Glutamatergic neuron (in vitro differentiated cells): ENCODE data around the gene IL31RA. TPM values are rescaled to one million over a fixed set of nuclear protein-coding genes. Genes with fewer than 3 reads are reported as not detected.

ENCODE experiments used
- DNase-seq: peaks from one replicate; pipeline ENCODE4 v3.0.0; 2022
- H3K27ac Mint-ChIP-seq: one replicate; pipeline ENCODE4 v1.8.0; 2020; ENCODE audit warnings: mild to moderate bottlenecking, mixed read lengths, inconsistent platforms; ENCODE audit not compliant: unreplicated experiment
- H3K27me3 Mint-ChIP-seq: one replicate; pipeline ENCODE4 v1.8.0; 2020; ENCODE audit warnings: mild to moderate bottlenecking, moderate library complexity, mixed read lengths, inconsistent platforms; ENCODE audit not compliant: unreplicated experiment
- H3K36me3 Mint-ChIP-seq: one replicate; pipeline ENCODE4 v1.8.0; 2020; ENCODE audit warnings: mild to moderate bottlenecking, mixed read lengths, inconsistent platforms; ENCODE audit not compliant: unreplicated experiment
- H3K4me1 Mint-ChIP-seq: one replicate; pipeline ENCODE4 v1.8.0; 2020; ENCODE audit warnings: mild to moderate bottlenecking, low read depth, mixed read lengths, inconsistent platforms; ENCODE audit not compliant: unreplicated experiment
- H3K4me3 Mint-ChIP-seq: one replicate; pipeline ENCODE4 v1.8.0; 2020; ENCODE audit warnings: mild to moderate bottlenecking, mixed read lengths, inconsistent platforms; ENCODE audit not compliant: unreplicated experiment
- H3K9me3 Mint-ChIP-seq: one replicate; pipeline ENCODE4 v1.8.0; 2020; ENCODE audit warnings: mild to moderate bottlenecking, moderate library complexity, mixed read lengths, inconsistent platforms; ENCODE audit not compliant: unreplicated experiment
- total RNA-seq: library from RNA; stranded (reverse); fragmentation: NEBNext Ultra II Directional; extraction: Animal tissue kit (Norgen Biotek cat#: 25700); gene quantifications from one replicate; pipeline ENCODE4 v1.2.1, GENCODE V29; 2021; ENCODE audit not compliant: unreplicated experiment
- TF ChIP-seq, protein P1 (sequence below): fragments of 200-600 bp; sonication (generic); IDR thresholded peaks from one replicate; pipeline ENCODE4 v1.5.0; 2021; ENCODE audit not compliant: partially characterized antibody, unreplicated experiment

Gene IL31RA
- total RNA-seq, 1 donor from 2014 or later, result not detected

GRCh38 chr5:55916986-55917385 lies 65.8 kb downstream of the IL31RA start:
- no peak for DNase-seq
- H3K27ac Mint-ChIP-seq, result no peak overlapping the region
- no peaks in the 10 kb centered on the region for H3K4me1 Mint-ChIP-seq
- TF ChIP-seq, protein P1, sequence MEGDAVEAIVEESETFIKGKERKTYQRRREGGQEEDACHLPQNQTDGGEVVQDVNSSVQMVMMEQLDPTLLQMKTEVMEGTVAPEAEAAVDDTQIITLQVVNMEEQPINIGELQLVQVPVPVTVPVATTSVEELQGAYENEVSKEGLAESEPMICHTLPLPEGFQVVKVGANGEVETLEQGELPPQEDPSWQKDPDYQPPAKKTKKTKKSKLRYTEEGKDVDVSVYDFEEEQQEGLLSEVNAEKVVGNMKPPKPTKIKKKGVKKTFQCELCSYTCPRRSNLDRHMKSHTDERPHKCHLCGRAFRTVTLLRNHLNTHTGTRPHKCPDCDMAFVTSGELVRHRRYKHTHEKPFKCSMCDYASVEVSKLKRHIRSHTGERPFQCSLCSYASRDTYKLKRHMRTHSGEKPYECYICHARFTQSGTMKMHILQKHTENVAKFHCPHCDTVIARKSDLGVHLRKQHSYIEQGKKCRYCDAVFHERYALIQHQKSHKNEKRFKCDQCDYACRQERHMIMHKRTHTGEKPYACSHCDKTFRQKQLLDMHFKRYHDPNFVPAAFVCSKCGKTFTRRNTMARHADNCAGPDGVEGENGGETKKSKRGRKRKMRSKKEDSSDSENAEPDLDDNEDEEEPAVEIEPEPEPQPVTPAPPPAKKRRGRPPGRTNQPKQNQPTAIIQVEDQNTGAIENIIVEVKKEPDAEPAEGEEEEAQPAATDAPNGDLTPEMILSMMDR, result no peak
- H3K9me3 Mint-ChIP-seq, result no peaks in the 10 kb centered on the region
- peaks cover 1% of the 10 kb centered on the region for H3K27me3 Mint-ChIP-seq
- no peak overlapping the region for H3K4me3 Mint-ChIP-seq
- H3K36me3 Mint-ChIP-seq, result no peaks in the 10 kb centered on the region

DNA sequence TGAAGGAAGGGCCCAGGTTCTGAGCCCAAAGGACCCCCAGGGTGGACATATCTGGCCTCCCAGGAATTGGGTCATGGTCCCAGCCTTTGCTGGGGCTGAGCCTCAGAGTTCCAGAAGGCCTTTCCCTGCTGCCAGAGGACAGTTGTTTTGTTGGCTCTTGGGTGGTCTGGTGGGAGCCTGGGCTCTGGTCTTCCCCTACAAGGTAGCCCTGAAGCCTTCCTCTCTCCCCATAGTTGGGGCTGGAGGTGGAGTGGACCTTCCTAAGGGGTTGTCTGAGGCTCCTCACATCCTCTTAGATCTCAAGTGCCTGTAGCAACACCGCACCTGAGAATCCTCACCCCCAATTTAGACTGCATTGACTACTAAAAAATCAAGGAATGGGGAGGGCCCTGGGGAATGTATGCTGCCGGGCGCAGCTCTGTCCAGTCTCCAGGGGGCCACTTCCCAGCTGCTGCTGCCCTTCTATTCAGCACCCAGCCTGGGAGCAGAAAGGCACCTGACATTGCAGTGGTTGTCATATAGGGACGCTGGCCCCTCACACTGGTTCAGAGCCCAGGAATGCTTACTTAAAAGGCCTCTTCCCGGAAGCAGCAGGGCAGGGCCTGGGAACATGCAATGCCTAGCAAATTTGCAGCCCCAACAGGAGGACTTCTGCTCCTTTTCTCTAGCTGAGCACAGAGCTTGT lies 66.4 kb downstream of the IL31RA start:
- Mint-ChIP-seq H3K27me3 (peaks cover 1% of the 10 kb centered on the region), H3K9me3 (no peaks in the 10 kb centered on the region), H3K4me1 (no peaks in the 10 kb centered on the region), H3K4me3 (no peak overlapping the region), H3K36me3 (no peaks in the 10 kb centered on the region), H3K27ac (no peak overlapping the region)
- TF ChIP-seq, protein P1, result no peak
- DNase-seq, result no peak

DNA sequence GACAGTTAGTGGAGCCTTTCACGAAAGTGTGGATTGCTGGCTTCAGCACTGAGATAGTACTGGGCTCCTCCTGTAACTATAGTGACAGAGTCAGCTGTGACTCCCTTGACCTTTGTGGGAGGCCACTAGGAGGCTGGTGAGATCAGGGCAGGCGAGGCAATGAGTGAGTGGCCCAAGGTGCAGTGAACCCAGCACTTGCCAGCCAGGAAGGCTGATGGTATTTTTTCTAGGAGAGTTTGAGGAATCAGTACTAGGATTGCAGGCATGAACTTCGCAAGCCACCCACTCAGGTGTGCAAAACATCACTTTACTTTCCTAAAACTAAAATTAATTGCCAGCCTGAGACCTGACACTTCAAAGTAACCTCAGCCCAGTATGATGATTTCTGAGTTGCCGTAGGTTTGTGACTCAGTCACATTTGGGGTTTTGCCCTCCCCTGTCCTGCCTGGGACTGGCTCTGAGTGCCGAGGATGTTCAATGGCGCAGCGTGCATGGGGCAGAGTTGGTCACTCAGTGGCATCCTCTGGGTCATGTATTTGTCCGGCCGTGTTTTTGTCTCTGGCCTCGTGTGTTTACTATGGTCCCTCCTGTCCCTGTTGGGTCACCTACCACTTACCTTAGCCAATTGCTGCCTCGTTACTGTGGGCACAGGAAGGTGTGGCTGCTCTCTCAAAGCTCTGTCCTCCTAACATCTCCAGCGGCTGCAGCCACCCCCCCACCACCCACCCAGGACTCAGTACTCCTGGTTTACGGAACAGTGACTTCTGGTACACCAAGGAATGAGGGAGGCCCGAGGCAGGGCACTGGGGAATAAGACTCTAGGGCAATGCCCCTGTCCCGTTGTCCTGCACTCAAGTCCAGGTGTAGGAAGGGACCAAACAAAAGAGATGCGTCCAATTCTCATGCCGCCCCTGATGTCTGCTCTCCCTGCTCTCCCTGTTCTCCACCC lies 67.2 kb downstream of the IL31RA start:
- H3K27me3 Mint-ChIP-seq, result peaks cover 2% of the 10 kb centered on the region
- DNase-seq, result no peak
- TF ChIP-seq, protein P1, result no peak
- no peaks in the 10 kb centered on the region for H3K9me3 Mint-ChIP-seq
- no peak overlapping the region for H3K4me3 Mint-ChIP-seq
- no peaks in the 10 kb centered on the region for H3K36me3 Mint-ChIP-seq
- H3K27ac Mint-ChIP-seq, result no peak overlapping the region
- no peaks in the 10 kb centered on the region for H3K4me1 Mint-ChIP-seq

- no peak overlapping the region for H3K27ac Mint-ChIP-seq
- TF ChIP-seq, protein P1, result no peak
- H3K4me3 Mint-ChIP-seq, result no peak overlapping the region
- H3K4me1 Mint-ChIP-seq, result no peaks in the 10 kb centered on the region
- peaks cover 4% of the 10 kb centered on the region for H3K27me3 Mint-ChIP-seq
- no peaks in the 10 kb centered on the region for H3K9me3 Mint-ChIP-seq
- H3K36me3 Mint-ChIP-seq, result no peaks in the 10 kb centered on the region
- DNase-seq, result no peak
Observed at GRCh38 chr5:55919625-55920024, 68.5 kb downstream of the IL31RA start.

GRCh38 chr5:55920784-55921183 lies 69.6 kb downstream of the IL31RA start:
- TF ChIP-seq, protein P1, result no peak
- H3K27me3 Mint-ChIP-seq, result peaks cover 4% of the 10 kb centered on the region
- no peak overlapping the region for H3K27ac Mint-ChIP-seq
- H3K4me3 Mint-ChIP-seq, result no peak overlapping the region
- H3K36me3 Mint-ChIP-seq, result no peaks in the 10 kb centered on the region
- H3K9me3 Mint-ChIP-seq, result no peaks in the 10 kb centered on the region
- no peak for DNase-seq
- no peaks in the 10 kb centered on the region for H3K4me1 Mint-ChIP-seq
